Measurements from ENCODE around the gene GAB1. TPM values are rescaled to one million over a fixed set of nuclear protein-coding genes. Genes with fewer than 3 reads are reported as not detected.

The GAB1 gene
- total RNA-seq, 5 donors from 2014 or later (not counting 1 experiment from before 2014, with no cell fraction given): 0.20 to 1.7 (median 0.96) TPM

DNA sequence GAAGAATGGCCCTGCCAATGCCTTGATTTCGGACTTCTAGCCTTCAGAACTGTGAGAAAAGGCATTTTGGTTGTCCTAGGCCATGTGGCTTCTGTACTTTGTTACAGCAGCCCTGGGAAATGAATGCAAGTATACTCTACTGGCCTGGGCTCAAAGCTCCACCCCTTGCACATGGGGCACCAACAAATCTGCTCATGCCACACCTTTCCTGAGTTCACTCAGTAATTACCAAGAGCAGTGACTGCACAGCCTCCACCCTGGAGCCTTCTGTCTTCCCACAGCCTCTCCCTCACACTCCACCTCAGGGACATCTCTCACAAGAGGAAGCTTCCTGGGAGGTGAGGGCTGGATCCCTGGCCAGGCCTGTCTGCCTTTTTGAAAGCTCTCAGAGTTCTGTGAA is 29.1 kb upstream of the GAB1 start:
- Mint-ChIP-seq H3K9me3 (no peaks in the 10 kb centered on the region), H3K27ac (no peak overlapping the region), H3K36me3 (no peaks in the 10 kb centered on the region), H3K4me1 (no peaks in the 10 kb centered on the region), H3K4me3 (no peak overlapping the region), H3K27me3 (peaks cover 4 to 5% of the 10 kb centered on the region in 2 donors)
- Histone ChIP-seq H3K36me3 (ENCODE audit: control insufficient read depth in 2 of 2, extremely low read depth in 1 of 2, insufficient read depth in 1 of 2, low read length in 1 of 2) (no peaks in the 10 kb centered on the region), H3K4me1 (ENCODE audit: control insufficient read depth in 1 of 2, extremely low read depth in 1 of 2, insufficient read depth in 2 of 2, low read length in 2 of 2) (no peaks in the 10 kb centered on the region), H3K9me3 (no peaks in the 10 kb centered on the region), H3K27ac (ENCODE audit: low read length) (no peak overlapping the region), H3K4me3 (ENCODE audit: control insufficient read depth in 1 of 2, extremely low read depth in 1 of 2, low read length in 1 of 2) (no peak overlapping the region), H3K27me3 (replicated peaks in 1 of 2; ENCODE audit: control insufficient read depth in 2 of 2, extremely low read depth in 1 of 2, insufficient read depth in 2 of 2, low read length in 1 of 2) (peaks cover 0 to 3% of the 10 kb centered on the region in 2 experiments)
- DNase-seq (no peak), ATAC-seq (replicated peaks in 1 of 4) (peak in 1 of 4 experiments; percentile 17)
- ChIA-PET POLR2A (no interaction called here), CTCF (no interaction called here)
- WGBS (ENCODE audit: insufficient coverage): 50% methylated on average over 1 of the region's 1 CpG

- Histone ChIP-seq H3K27me3 (replicated peaks in 1 of 2; ENCODE audit: control insufficient read depth in 2 of 2, extremely low read depth in 1 of 2, insufficient read depth in 2 of 2, low read length in 1 of 2) (peaks cover 0 to 3% of the 10 kb centered on the region in 2 experiments), H3K4me1 (ENCODE audit: control insufficient read depth in 1 of 2, extremely low read depth in 1 of 2, insufficient read depth in 2 of 2, low read length in 2 of 2) (no peaks in the 10 kb centered on the region), H3K36me3 (ENCODE audit: control insufficient read depth in 2 of 2, extremely low read depth in 1 of 2, insufficient read depth in 1 of 2, low read length in 1 of 2) (no peaks in the 10 kb centered on the region), H3K9me3 (no peaks in the 10 kb centered on the region), H3K27ac (ENCODE audit: low read length) (no peak overlapping the region), H3K4me3 (ENCODE audit: control insufficient read depth in 1 of 2, extremely low read depth in 1 of 2, low read length in 1 of 2) (no peak overlapping the region)
- DNase-seq: no peak
- Mint-ChIP-seq H3K27ac (no peak overlapping the region), H3K27me3 (peaks cover 4 to 5% of the 10 kb centered on the region in 2 donors), H3K9me3 (no peaks in the 10 kb centered on the region), H3K36me3 (no peaks in the 10 kb centered on the region), H3K4me1 (no peaks in the 10 kb centered on the region), H3K4me3 (no peak overlapping the region)
- ChIA-PET CTCF (no interaction called here), POLR2A (no interaction called here)
- ATAC-seq (replicated peaks in 1 of 4): no peak
Observed at GRCh38 chr4:143308377-143308776, 28.3 kb upstream of the GAB1 start.

GRCh38 chr4:143311924-143312323 is 24.8 kb upstream of the GAB1 start:
- H3K4me3 ChIP-seq (ENCODE audit: control insufficient read depth in 1 of 2, extremely low read depth in 1 of 2, low read length in 1 of 2): no peak overlapping the region
- Mint-ChIP-seq H3K27me3 (peaks cover 10 to 11% of the 10 kb centered on the region in 2 donors), H3K27ac (no peak overlapping the region), H3K9me3 (no peaks in the 10 kb centered on the region), H3K36me3 (no peaks in the 10 kb centered on the region), H3K4me3 (no peak overlapping the region), H3K4me1 (no peaks in the 10 kb centered on the region)
- CTCF ChIA-PET: no interaction called here
- H3K27me3 ChIP-seq (replicated peaks in 1 of 2; ENCODE audit: control insufficient read depth in 2 of 2, extremely low read depth in 1 of 2, insufficient read depth in 2 of 2, low read length in 1 of 2): peaks cover 0 to 3% of the 10 kb centered on the region in 2 experiments
- ATAC-seq (replicated peaks in 1 of 4) (no peak), DNase-seq (no peak)
- no peaks in the 10 kb centered on the region for H3K9me3 ChIP-seq
- POLR2A ChIA-PET: no interaction called here
- no peaks in the 10 kb centered on the region for H3K36me3 ChIP-seq (ENCODE audit: control insufficient read depth in 2 of 2, extremely low read depth in 1 of 2, insufficient read depth in 1 of 2, low read length in 1 of 2)
- H3K4me1 ChIP-seq (ENCODE audit: control insufficient read depth in 1 of 2, extremely low read depth in 1 of 2, insufficient read depth in 2 of 2, low read length in 2 of 2): no peaks in the 10 kb centered on the region
- no peak overlapping the region for H3K27ac ChIP-seq (ENCODE audit: low read length)
- 76% methylated on average over 3 of the region's 3 CpGs for WGBS (ENCODE audit: insufficient coverage)

GRCh38 chr4:143313521-143313920 is 23.2 kb upstream of the GAB1 start:
- no peak overlapping the region for H3K27ac ChIP-seq (ENCODE audit: low read length)
- WGBS (ENCODE audit: insufficient coverage): no CpG with 5 or more reads among the region's 1 CpG
- H3K4me3 ChIP-seq (ENCODE audit: control insufficient read depth in 1 of 2, extremely low read depth in 1 of 2, low read length in 1 of 2): no peak overlapping the region
- no peak for DNase-seq
- H3K27ac Mint-ChIP-seq: no peak overlapping the region
- no peaks in the 10 kb centered on the region for H3K9me3 Mint-ChIP-seq
- H3K4me1 Mint-ChIP-seq: no peaks in the 10 kb centered on the region
- no peaks in the 10 kb centered on the region for H3K4me1 ChIP-seq (ENCODE audit: control insufficient read depth in 1 of 2, extremely low read depth in 1 of 2, insufficient read depth in 2 of 2, low read length in 2 of 2)
- no peak overlapping the region for H3K4me3 Mint-ChIP-seq
- CTCF ChIA-PET: no interaction called here
- ATAC-seq (replicated peaks in 1 of 4): no peak
- no peaks in the 10 kb centered on the region for H3K27me3 ChIP-seq (replicated peaks in 1 of 2; ENCODE audit: control insufficient read depth in 2 of 2, extremely low read depth in 1 of 2, insufficient read depth in 2 of 2, low read length in 1 of 2)
- peaks cover 10 to 11% of the 10 kb centered on the region in 2 donors for H3K27me3 Mint-ChIP-seq
- no peaks in the 10 kb centered on the region for H3K36me3 ChIP-seq (ENCODE audit: control insufficient read depth in 2 of 2, extremely low read depth in 1 of 2, insufficient read depth in 1 of 2, low read length in 1 of 2)
- H3K9me3 ChIP-seq: no peaks in the 10 kb centered on the region
- POLR2A ChIA-PET: no interaction called here
- H3K36me3 Mint-ChIP-seq: no peaks in the 10 kb centered on the region

DNA sequence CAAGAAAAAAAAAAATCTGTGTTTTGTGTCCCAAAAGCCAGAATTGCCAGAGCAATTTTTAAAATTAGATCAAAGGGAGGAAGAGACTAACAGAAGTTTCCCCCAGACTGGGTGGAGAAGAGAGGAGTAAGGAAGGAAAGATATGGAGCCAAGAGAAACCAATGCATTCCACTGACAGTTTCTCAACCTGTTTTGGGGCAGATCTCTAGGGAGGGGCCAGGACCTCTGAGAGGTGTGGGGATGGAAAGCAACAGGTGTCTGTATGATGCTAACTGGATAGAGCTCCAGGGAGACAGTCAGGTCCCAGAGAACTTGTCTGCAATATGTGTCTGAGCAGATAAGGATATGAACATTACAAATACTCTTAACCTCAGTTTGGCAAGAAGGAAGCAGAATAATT is 22.7 kb upstream of the GAB1 start:
- ChIA-PET CTCF (no interaction called here), POLR2A (no interaction called here)
- DNase-seq: no peak
- H3K27ac ChIP-seq (ENCODE audit: low read length): no peak overlapping the region
- Mint-ChIP-seq H3K36me3 (no peaks in the 10 kb centered on the region), H3K4me3 (no peak overlapping the region), H3K27ac (no peak overlapping the region), H3K4me1 (no peaks in the 10 kb centered on the region), H3K27me3 (peaks cover 10 to 11% of the 10 kb centered on the region in 2 donors), H3K9me3 (no peaks in the 10 kb centered on the region)
- H3K4me3 ChIP-seq (ENCODE audit: control insufficient read depth in 1 of 2, extremely low read depth in 1 of 2, low read length in 1 of 2): no peak overlapping the region
- no peaks in the 10 kb centered on the region for H3K4me1 ChIP-seq (ENCODE audit: control insufficient read depth in 1 of 2, extremely low read depth in 1 of 2, insufficient read depth in 2 of 2, low read length in 2 of 2)
- no peaks in the 10 kb centered on the region for H3K9me3 ChIP-seq
- ATAC-seq (replicated peaks in 1 of 4): no peak
- no peaks in the 10 kb centered on the region for H3K27me3 ChIP-seq (replicated peaks in 1 of 2; ENCODE audit: control insufficient read depth in 2 of 2, extremely low read depth in 1 of 2, insufficient read depth in 2 of 2, low read length in 1 of 2)
- H3K36me3 ChIP-seq (ENCODE audit: control insufficient read depth in 2 of 2, extremely low read depth in 1 of 2, insufficient read depth in 1 of 2, low read length in 1 of 2): no peaks in the 10 kb centered on the region

- H3K4me1 ChIP-seq (ENCODE audit: control insufficient read depth in 1 of 2, extremely low read depth in 1 of 2, insufficient read depth in 2 of 2, low read length in 2 of 2): no peaks in the 10 kb centered on the region
- Mint-ChIP-seq H3K4me3 (no peak overlapping the region), H3K27ac (no peak overlapping the region), H3K27me3 (peaks cover 0 to under 1% of the 10 kb centered on the region in 2 donors), H3K4me1 (no peaks in the 10 kb centered on the region), H3K36me3 (no peaks in the 10 kb centered on the region), H3K9me3 (no peaks in the 10 kb centered on the region)
- ATAC-seq (replicated peaks in 1 of 4) (no peak), DNase-seq (no peak)
- no peaks in the 10 kb centered on the region for H3K9me3 ChIP-seq
- no CpG with 5 or more reads among the region's 1 CpG for WGBS (ENCODE audit: insufficient coverage)
- H3K4me3 ChIP-seq (ENCODE audit: control insufficient read depth in 1 of 2, extremely low read depth in 1 of 2, low read length in 1 of 2): no peak overlapping the region
- ChIA-PET POLR2A (no interaction called here), CTCF (no interaction called here)
- no peak overlapping the region for H3K27ac ChIP-seq (ENCODE audit: low read length)
- H3K36me3 ChIP-seq (ENCODE audit: control insufficient read depth in 2 of 2, extremely low read depth in 1 of 2, insufficient read depth in 1 of 2, low read length in 1 of 2): no peaks in the 10 kb centered on the region
- H3K27me3 ChIP-seq (replicated peaks in 1 of 2; ENCODE audit: control insufficient read depth in 2 of 2, extremely low read depth in 1 of 2, insufficient read depth in 2 of 2, low read length in 1 of 2): peaks cover 0 to 7% of the 10 kb centered on the region in 2 experiments
Observed at GRCh38 chr4:143320113-143320512, 16.6 kb upstream of the GAB1 start.

GRCh38 chr4:143326735-143327134 is 9.9 kb upstream of the GAB1 start:
- no peaks in the 10 kb centered on the region for H3K9me3 ChIP-seq
- H3K9me3 Mint-ChIP-seq: no peaks in the 10 kb centered on the region
- H3K36me3 ChIP-seq (ENCODE audit: control insufficient read depth in 2 of 2, extremely low read depth in 1 of 2, insufficient read depth in 1 of 2, low read length in 1 of 2): no peaks in the 10 kb centered on the region
- no peak overlapping the region for H3K27ac Mint-ChIP-seq
- H3K27me3 Mint-ChIP-seq: peaks cover 10 to 18% of the 10 kb centered on the region in 2 donors
- peaks cover 0 to 15% of the 10 kb centered on the region in 2 experiments for H3K27me3 ChIP-seq (replicated peaks in 1 of 2; ENCODE audit: control insufficient read depth in 2 of 2, extremely low read depth in 1 of 2, insufficient read depth in 2 of 2, low read length in 1 of 2)
- no peaks in the 10 kb centered on the region for H3K36me3 Mint-ChIP-seq
- POLR2A ChIA-PET: no interaction called here
- WGBS (ENCODE audit: insufficient coverage): no CpG with 5 or more reads among the region's 4 CpGs
- H3K4me3 ChIP-seq (ENCODE audit: control insufficient read depth in 1 of 2, extremely low read depth in 1 of 2, low read length in 1 of 2): no peak overlapping the region
- no peak for DNase-seq
- H3K4me1 ChIP-seq (ENCODE audit: control insufficient read depth in 1 of 2, extremely low read depth in 1 of 2, insufficient read depth in 2 of 2, low read length in 2 of 2): no peaks in the 10 kb centered on the region
- H3K27ac ChIP-seq (ENCODE audit: low read length): no peak overlapping the region
- ATAC-seq (replicated peaks in 1 of 4): no peak
- CTCF ChIA-PET: interaction anchor here in 1 of 2 donors (0.5 kb wide), 1 partner anchor 17 kb away, joined by 3 read pairs; no protein-coding TSS in a partner anchor
- no peak overlapping the region for H3K4me3 Mint-ChIP-seq
- H3K4me1 Mint-ChIP-seq: no peaks in the 10 kb centered on the region
